ENCODE data around the gene MAB21L1.

- TF ChIP-seq POLR2AphosphoS5 (IDR thresholded peaks at IDR 0.05) (no peak), CTCF (IDR thresholded peaks at IDR 0.05) (no peak), POLR2A (IDR thresholded peaks at IDR 0.05) (no peak)
Observed at GRCh38 chr13:35473802-35474201, 2.7 kb downstream of the MAB21L1 start.
